ENCODE results near the gene CACNB2. TPM values are rescaled to one million over a fixed set of nuclear protein-coding genes. Genes with fewer than 3 reads are reported as not detected.

The CACNB2 gene
- total RNA-seq, 2 experiments from 2014 or later, result not detected

DNA sequence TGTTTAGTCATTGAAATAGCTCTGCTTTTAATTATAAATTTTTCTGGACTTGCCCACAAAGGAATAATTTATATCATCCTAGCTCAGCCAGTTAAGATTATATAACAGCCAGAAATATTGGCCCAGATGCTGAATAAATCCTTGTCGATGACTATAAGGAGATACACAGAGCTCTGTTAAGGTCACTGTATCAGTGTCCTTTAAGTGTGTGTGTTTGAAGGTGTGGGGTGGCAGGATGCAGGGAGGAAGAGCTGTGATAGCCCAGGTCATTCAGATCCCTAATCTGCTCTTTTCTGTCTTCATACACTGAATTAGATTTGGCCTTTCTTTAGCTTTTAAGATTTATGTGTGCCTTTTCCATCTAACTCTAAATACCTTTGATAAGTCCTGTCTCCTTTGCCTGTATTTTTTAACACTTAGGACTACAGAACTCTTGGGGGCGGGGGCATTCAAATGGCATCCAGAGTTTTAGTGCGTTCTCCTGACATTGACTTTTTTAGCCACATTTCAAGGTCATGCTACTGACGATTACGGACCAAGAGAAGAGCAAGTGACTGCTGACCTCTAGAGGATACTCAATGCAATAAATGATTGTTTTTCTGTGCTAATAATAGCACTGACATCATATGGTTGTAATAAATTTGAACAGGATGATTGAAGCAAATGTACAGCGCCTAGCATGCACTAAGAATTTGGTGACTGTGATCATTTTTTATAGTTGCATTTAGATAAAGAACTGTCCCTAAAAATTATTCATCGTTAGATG, 172.3 kb downstream of the CACNB2 start:
- DNase-seq (no peak), ATAC-seq (ENCODE audit: low read depth) (no peak)
- no peak overlapping the region for H3K27ac Mint-ChIP-seq
- POLR2A ChIA-PET, result no interaction called here
- H3K4me1 Mint-ChIP-seq, result no peaks in the 10 kb centered on the region
- H3K27me3 Mint-ChIP-seq, result no peaks in the 10 kb centered on the region
- no peak overlapping the region for H3K4me3 Mint-ChIP-seq
- no peaks in the 10 kb centered on the region for H3K9me3 Mint-ChIP-seq
- no peaks in the 10 kb centered on the region for H3K36me3 Mint-ChIP-seq

DNA sequence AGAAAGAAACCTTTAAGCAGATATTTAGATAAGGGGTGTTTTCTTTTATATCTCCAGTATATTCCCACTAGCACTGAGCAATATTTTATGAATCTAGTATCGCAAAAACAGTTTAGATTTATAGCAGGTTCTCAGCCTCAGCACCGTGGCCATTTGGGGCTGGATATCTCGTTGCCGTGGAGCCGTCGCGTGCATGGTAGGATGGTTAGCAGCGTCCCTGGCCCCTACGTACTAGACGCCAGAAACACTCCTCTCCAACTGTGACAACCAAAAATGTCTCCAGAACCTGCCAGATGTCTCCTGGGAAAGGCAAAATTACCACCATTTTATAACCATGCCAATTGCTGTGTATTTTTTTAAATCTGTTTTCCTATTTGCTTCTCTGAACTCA, 172.9 kb downstream of the CACNB2 start:
- no peak for ATAC-seq (ENCODE audit: low read depth)
- H3K27ac Mint-ChIP-seq, result no peak overlapping the region
- no peaks in the 10 kb centered on the region for H3K4me1 Mint-ChIP-seq
- H3K36me3 Mint-ChIP-seq, result no peaks in the 10 kb centered on the region
- H3K27me3 Mint-ChIP-seq, result no peaks in the 10 kb centered on the region
- no peak overlapping the region for H3K4me3 Mint-ChIP-seq
- no peak for DNase-seq
- no peaks in the 10 kb centered on the region for H3K9me3 Mint-ChIP-seq
- POLR2A ChIA-PET, result no interaction called here

DNA sequence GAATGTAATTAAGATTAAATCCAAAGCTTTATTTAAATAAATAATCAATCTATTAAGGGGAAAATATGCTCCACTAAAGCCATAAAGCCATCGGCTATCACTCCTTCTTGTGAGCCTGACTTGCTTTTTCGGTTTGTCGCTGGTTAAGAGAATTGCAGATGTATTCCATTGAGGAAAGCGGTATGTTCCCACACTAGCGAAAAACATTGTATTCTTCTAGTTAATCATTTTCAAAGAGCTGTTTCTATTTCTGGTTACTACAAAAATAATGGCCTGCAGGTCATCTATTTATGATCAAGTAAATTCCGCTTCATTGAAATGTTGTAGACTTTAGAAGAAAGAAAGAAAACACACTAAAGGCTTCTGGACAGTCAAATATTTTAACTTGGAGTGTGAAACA, 173.4 kb downstream of the CACNB2 start:
- DNase-seq (no peak), ATAC-seq (ENCODE audit: low read depth) (no peak)
- H3K4me3 Mint-ChIP-seq, result no peak overlapping the region
- H3K27me3 Mint-ChIP-seq, result no peaks in the 10 kb centered on the region
- H3K36me3 Mint-ChIP-seq, result no peaks in the 10 kb centered on the region
- POLR2A ChIA-PET, result no interaction called here
- no peaks in the 10 kb centered on the region for H3K4me1 Mint-ChIP-seq
- no peak overlapping the region for H3K27ac Mint-ChIP-seq
- H3K9me3 Mint-ChIP-seq, result no peaks in the 10 kb centered on the region

DNA sequence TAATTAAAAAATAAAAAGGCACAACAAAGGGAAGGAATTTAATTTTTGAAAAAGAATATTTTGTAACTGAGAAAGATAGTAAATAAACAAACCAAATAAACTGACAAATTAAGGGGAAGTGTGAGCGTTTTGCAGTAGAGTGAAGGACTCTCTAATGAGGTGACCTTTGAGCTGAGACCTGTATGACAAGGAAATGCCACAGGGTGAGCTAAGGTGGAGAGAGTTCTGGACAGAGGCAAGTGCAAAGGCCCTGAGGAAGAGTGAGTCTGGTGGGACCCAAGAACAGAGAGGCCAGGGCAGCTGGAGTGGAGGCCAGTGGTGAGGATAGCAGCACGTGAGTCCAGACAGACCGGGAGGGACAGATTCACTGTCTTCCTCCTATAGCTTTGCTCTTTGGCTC, 179.4 kb downstream of the CACNB2 start:
- H3K9me3 Mint-ChIP-seq, result peaks cover 2% of the 10 kb centered on the region
- no peak overlapping the region for H3K27ac Mint-ChIP-seq
- DNase-seq (no peak), ATAC-seq (ENCODE audit: low read depth) (no peak)
- H3K4me1 Mint-ChIP-seq, result no peaks in the 10 kb centered on the region
- H3K27me3 Mint-ChIP-seq, result no peaks in the 10 kb centered on the region
- no peaks in the 10 kb centered on the region for H3K36me3 Mint-ChIP-seq
- H3K4me3 Mint-ChIP-seq, result no peak overlapping the region
- POLR2A ChIA-PET, result no interaction called here

DNA sequence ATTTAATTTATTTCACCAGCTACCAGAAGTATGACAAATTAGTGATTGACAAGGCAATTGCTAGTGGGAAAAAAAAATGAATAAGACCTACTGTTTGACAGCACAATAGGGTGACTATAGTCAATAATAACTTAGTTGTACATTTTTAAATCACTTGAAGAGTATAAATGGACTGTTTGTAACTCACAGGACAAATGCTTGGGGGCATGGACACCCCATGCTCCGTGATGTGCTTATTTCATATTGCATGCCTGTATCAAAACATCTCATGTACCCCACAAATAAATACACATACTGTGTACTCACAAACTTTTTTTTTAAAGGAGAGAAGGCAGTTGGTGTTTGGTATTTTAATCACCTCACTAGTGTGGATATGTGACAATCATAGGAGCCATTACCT, 181.1 kb downstream of the CACNB2 start:
- POLR2A ChIA-PET, result no interaction called here
- Mint-ChIP-seq H3K9me3 (peaks cover 2% of the 10 kb centered on the region), H3K27ac (no peak overlapping the region), H3K4me1 (no peaks in the 10 kb centered on the region), H3K4me3 (no peak overlapping the region), H3K27me3 (peaks cover 2% of the 10 kb centered on the region), H3K36me3 (no peaks in the 10 kb centered on the region)
- no peak for DNase-seq
- no peak for ATAC-seq (ENCODE audit: low read depth)

DNA sequence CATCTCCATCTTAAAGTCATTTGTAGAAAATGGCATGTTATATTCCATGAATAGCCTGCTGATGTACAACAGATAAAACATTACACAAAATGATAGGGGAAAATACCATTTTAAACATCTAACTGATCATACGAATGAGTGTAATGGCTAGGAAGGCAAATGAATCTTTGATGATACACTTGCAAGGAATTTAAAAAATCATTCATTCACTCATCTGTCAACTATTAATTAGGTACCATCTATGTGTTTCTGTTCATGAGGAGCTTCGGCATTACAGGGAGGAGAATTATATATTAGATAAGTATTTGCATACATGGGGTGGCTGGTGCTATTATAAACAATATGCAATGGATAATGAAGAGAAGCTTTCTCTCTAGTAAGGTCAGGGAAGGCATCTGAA, 183.7 kb downstream of the CACNB2 start:
- Mint-ChIP-seq H3K27ac (no peak overlapping the region), H3K36me3 (no peaks in the 10 kb centered on the region), H3K27me3 (peaks cover 2% of the 10 kb centered on the region), H3K9me3 (peaks cover 2% of the 10 kb centered on the region), H3K4me1 (no peaks in the 10 kb centered on the region), H3K4me3 (no peak overlapping the region)
- ATAC-seq (ENCODE audit: low read depth), result no peak
- POLR2A ChIA-PET, result no interaction called here
- DNase-seq, result no peak

DNA sequence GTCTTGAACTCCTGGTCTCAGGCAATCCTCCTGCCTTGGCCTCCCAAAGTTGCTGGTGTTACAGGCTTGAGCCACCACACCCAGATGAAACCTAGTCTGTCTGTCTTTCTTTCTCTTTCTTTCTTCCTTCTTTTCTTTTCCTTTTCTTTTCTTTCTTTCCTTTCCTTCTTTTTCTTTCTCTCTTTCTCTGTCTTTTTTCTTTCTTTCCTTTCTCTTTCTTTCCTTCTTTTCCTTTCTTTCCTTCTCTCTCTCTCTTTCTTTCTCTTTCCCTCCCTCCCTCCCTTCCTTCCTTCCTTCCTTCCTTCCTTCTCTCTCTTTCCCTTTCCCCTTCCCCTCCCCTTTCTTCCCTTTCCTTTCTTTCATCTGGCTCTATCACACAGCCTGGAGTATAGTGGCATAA, 185.2 kb downstream of the CACNB2 start:
- Mint-ChIP-seq H3K9me3 (no peaks in the 10 kb centered on the region), H3K4me3 (no peak overlapping the region), H3K36me3 (no peaks in the 10 kb centered on the region), H3K4me1 (no peaks in the 10 kb centered on the region), H3K27ac (no peak overlapping the region), H3K27me3 (peaks cover 2% of the 10 kb centered on the region)
- DNase-seq (no peak), ATAC-seq (ENCODE audit: low read depth) (no peak)
- POLR2A ChIA-PET, result no interaction called here

DNA sequence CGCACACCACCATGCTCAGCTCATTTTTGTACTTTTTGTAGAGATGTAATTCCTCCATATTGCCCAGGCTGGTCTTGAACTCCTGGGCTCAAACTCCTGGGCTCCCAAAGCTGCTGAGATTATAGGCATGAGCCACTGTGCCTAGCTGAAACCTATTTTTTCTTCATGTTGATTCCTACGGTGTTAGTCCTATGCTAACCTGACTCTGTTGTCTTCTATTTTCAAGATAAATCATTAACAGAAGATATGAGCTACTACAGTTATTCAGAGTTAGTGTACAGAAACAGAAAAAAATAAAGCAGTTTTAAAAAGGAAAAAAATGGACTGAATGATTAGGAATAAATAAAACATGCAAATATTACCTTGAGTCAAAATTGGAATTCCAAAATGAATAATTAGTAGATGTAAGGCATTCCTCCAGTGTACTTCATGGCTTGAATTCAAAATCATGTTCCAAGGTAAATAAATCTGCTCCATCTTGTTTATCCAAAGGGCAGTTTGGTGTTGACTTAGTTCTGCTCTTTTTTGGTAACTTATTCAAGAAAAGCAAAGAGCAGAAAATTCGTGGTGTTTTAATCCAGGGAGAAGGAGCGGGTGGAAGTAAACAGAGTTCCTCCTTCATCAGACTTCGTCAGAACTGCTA, 185.8 kb downstream of the CACNB2 start:
- H3K36me3 Mint-ChIP-seq, result no peaks in the 10 kb centered on the region
- H3K4me3 Mint-ChIP-seq, result no peak overlapping the region
- H3K4me1 Mint-ChIP-seq, result no peaks in the 10 kb centered on the region
- ATAC-seq (ENCODE audit: low read depth), result no peak
- no peaks in the 10 kb centered on the region for H3K9me3 Mint-ChIP-seq
- POLR2A ChIA-PET, result no interaction called here
- no peak overlapping the region for H3K27ac Mint-ChIP-seq
- no peak for DNase-seq
- H3K27me3 Mint-ChIP-seq, result peaks cover 2% of the 10 kb centered on the region

DNA sequence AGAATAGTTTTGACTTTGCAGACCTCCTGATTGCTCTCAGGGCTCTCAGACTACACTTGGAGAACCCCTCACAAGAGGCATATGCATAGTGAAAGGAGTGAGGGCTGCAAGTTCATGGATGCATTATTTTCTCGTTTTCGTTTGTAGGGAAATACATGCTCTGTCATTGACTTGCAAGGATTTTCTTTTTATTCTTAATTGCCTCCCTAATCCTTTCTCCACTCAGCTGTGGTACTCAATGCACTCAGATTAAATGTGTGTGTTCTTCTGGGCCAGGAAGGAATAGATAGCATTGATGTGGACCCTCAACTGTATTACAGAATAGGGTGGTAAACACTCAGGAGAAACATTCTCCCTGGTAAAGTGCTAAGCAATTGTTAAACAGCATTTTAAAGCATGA, 188.7 kb downstream of the CACNB2 start:
- no peak overlapping the region for H3K27ac Mint-ChIP-seq
- POLR2A ChIA-PET, result no interaction called here
- H3K9me3 Mint-ChIP-seq, result no peaks in the 10 kb centered on the region
- peaks cover 2% of the 10 kb centered on the region for H3K27me3 Mint-ChIP-seq
- H3K4me1 Mint-ChIP-seq, result no peaks in the 10 kb centered on the region
- no peak overlapping the region for H3K4me3 Mint-ChIP-seq
- H3K36me3 Mint-ChIP-seq, result no peaks in the 10 kb centered on the region
- DNase-seq (no peak), ATAC-seq (ENCODE audit: low read depth) (no peak)

DNA sequence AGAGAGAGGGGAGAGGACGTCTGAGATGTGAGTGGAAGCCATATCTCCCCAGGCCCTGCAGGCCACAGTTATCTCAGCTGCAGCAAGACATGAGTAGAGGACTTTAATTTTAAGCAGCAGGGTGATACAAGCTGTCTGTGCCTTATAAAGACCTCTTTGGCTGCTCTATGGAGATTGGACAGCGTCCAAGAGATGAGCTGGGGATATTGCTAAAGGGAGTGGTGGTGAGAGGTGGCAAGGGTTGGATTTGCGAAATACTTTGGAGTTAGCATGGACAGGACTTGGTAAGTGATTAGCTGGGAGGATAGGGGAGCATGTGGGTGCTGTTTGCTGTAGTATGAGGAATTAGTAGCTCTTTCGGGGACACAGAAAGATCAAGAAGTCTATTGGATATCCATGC, 191.8 kb downstream of the CACNB2 start:
- Mint-ChIP-seq H3K4me3 (no peak overlapping the region), H3K9me3 (no peaks in the 10 kb centered on the region), H3K36me3 (no peaks in the 10 kb centered on the region), H3K27me3 (no peaks in the 10 kb centered on the region), H3K4me1 (no peaks in the 10 kb centered on the region), H3K27ac (no peak overlapping the region)
- DNase-seq (no peak), ATAC-seq (ENCODE audit: low read depth) (no peak)
- POLR2A ChIA-PET, result no interaction called here

DNA sequence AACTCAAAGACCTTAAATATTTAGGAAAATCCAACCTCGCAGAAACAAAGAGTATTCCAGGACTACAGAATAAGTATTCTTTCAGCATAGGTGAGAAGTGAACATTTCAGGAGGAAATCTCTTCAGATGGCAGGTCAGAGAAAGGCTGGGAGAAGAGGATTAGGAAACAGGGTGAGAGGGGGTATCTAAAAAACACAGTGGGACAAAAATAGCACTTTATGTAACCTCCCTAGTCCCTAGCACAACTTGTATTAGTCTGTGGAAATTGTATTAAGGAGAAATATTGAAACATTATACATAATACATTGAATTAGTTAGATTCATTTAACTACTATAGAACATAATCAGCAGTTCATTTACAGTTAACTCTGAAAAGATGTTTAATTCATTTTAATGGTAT, 192.3 kb downstream of the CACNB2 start:
- H3K36me3 Mint-ChIP-seq, result no peaks in the 10 kb centered on the region
- H3K4me3 Mint-ChIP-seq, result no peak overlapping the region
- no peak overlapping the region for H3K27ac Mint-ChIP-seq
- no peaks in the 10 kb centered on the region for H3K4me1 Mint-ChIP-seq
- DNase-seq (no peak), ATAC-seq (ENCODE audit: low read depth) (no peak)
- no peaks in the 10 kb centered on the region for H3K27me3 Mint-ChIP-seq
- no peaks in the 10 kb centered on the region for H3K9me3 Mint-ChIP-seq
- POLR2A ChIA-PET, result no interaction called here

DNA sequence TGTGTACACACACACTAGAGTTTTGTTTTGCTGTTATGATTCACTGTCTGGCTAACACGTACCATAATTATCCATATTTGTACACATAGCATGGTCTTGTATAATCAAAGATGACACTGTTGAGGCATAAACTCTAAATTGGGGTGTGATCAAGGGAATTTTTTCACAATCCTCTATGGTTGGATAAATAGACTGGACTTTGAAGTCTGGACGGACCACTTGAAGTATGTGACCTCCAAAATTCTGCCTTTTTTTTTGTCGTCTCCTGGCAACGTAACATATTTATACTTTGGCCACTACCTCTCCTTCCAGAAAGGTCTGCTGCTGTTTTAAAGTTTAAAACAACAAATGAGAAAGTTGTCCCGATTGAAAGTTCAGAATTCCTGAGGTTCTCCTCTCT, 193.4 kb downstream of the CACNB2 start:
- no peaks in the 10 kb centered on the region for H3K36me3 Mint-ChIP-seq
- no peak for ATAC-seq (ENCODE audit: low read depth)
- POLR2A ChIA-PET, result no interaction called here
- H3K27me3 Mint-ChIP-seq, result no peaks in the 10 kb centered on the region
- no peaks in the 10 kb centered on the region for H3K4me1 Mint-ChIP-seq
- no peak overlapping the region for H3K27ac Mint-ChIP-seq
- no peak overlapping the region for H3K4me3 Mint-ChIP-seq
- no peak for DNase-seq
- no peaks in the 10 kb centered on the region for H3K9me3 Mint-ChIP-seq

DNA sequence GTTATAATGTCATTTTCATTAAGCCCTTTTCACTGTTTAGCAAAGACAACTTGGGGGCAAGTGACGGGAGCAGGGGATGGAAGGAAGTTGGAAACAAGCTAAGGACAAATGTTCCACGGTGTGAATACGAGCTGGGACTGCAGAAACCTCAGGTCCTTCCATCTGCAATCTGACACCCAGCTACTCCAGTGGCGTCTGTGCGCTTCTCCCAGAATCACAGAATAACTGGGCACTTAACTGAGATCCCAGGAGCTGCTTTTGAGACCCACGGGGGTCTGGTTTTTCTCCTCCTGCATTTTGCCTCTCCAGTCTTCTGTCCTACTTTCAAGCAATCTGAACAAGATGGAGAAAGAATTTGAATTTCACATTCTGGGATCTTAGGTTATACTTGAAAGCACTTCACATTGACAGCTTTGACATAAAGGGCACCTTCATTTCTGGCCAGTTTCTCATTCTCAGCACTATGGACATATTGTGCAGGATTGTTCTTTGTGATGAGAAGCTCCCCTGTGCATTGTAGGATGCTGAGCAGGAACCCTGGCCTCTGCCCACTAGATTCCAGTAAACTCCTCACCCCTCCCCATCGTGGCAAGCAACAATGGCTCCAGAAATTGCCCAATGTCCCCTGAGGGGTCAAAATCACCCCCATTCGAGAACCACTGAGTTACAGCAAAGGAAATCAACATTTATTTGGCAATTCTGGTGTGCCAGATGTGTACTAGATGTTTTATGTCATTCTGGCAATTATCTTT, 194.1 kb downstream of the CACNB2 start:
- Mint-ChIP-seq H3K27me3 (no peaks in the 10 kb centered on the region), H3K9me3 (no peaks in the 10 kb centered on the region), H3K36me3 (no peaks in the 10 kb centered on the region), H3K4me1 (no peaks in the 10 kb centered on the region), H3K4me3 (no peak overlapping the region), H3K27ac (no peak overlapping the region)
- DNase-seq (no peak), ATAC-seq (ENCODE audit: low read depth) (no peak)
- POLR2A ChIA-PET, result no interaction called here

DNA sequence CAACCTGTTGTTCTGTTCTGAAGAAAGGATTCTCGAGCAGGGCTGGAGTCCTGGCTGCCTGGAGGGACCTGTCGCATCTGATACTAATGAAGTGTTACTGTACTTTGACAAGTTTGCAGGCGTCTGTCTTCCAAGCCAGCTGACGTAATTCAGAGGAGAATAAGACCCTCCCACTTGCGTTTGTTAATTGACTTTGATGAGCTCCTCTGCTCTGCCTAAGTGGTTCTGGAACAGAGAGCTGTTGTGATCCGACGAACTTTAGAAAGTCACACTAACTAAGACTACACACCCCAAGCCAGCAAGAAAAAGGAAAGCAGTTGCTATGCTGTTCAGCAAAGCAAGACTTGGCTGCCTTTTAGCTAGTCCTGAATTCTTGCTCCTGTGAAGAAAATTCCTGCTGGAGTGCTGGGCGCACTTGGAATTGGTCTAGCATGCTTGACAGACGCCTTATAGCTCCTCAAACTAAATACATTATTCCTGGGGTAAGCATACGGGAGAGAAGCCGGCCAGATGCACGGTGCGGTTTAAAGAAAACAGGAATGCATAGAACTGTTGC, 200.3 kb downstream of the CACNB2 start:
- no peak for DNase-seq
- no peaks in the 10 kb centered on the region for H3K9me3 Mint-ChIP-seq
- POLR2A ChIA-PET, result no interaction called here

More for the DNA sequence above, 200.3 kb downstream of the CACNB2 start:
- Mint-ChIP-seq H3K4me3 (no peak overlapping the region), H3K27ac (no peak overlapping the region), H3K27me3 (peaks cover 2% of the 10 kb centered on the region), H3K36me3 (no peaks in the 10 kb centered on the region), H3K4me1 (no peaks in the 10 kb centered on the region)
- ATAC-seq (ENCODE audit: low read depth), result no peak
